ENCODE data around the gene FOXO4.

The FOXO4 gene

GRCh38 chrX:71098951-71099506 lies 3.4 kb downstream of the FOXO4 start:
- DNase-seq (ENCODE audit: low spot score): no peak

GRCh38 chrX:71099736-71100135 lies 4.1 kb downstream of the FOXO4 start:
- no peak for DNase-seq (ENCODE audit: low spot score)

- DNase-seq (ENCODE audit: low spot score): no peak
These were observed 5.2 kb downstream of the FOXO4 start for GRCh38 chrX:71100581-71101505.

GRCh38 chrX:71102292-71102691 lies 6.6 kb downstream of the FOXO4 start:
- no peak for DNase-seq (ENCODE audit: low spot score)

GRCh38 chrX:71103110-71103983 lies 7.7 kb downstream of the FOXO4 start:
- peak; percentile 68 for DNase-seq (ENCODE audit: low spot score)

- DNase-seq (ENCODE audit: low spot score): no peak
These were observed 10.0 kb downstream of the FOXO4 start for GRCh38 chrX:71105628-71106027.

GRCh38 chrX:71106427-71106826 lies 10.8 kb downstream of the FOXO4 start, which contains the start of gene CXorf65:
Gene CXorf65 (minus strand): TSS chrX:71106740. CDS start chrX:71106556, 184 bp downstream.
- no peak for DNase-seq (ENCODE audit: low spot score)

- no peak for DNase-seq (ENCODE audit: low spot score)
These were observed 11.6 kb downstream of the FOXO4 start for GRCh38 chrX:71107245-71107644.

GRCh38 chrX:71107762-71108360 lies 12.2 kb downstream of the FOXO4 start:
- no peak for DNase-seq (ENCODE audit: low spot score)

GRCh38 chrX:71109051-71109450 lies 13.4 kb downstream of the FOXO4 start:
- no peak for DNase-seq (ENCODE audit: low spot score)

- no peak for DNase-seq (ENCODE audit: low spot score)
These were observed 15.6 kb downstream of the FOXO4 start, which contains the start of gene IL2RG for GRCh38 chrX:71111141-71111843. Gene IL2RG (minus strand): TSS chrX:71111577. CDS start chrX:71111539, 38 bp downstream.

GRCh38 chrX:71111921-71112431 lies 16.3 kb downstream of the FOXO4 start:
- DNase-seq (ENCODE audit: low spot score): no peak

GRCh38 chrX:71117358-71117757 lies 21.7 kb downstream of the FOXO4 start:
- no peak for DNase-seq (ENCODE audit: low spot score)

GRCh38 chrX:71118032-71118984 lies 22.7 kb downstream of the FOXO4 start, which contains the start of gene MED12:
Gene MED12 (plus strand): TSS chrX:71118596. CDS start chrX:71118755, 159 bp downstream.
- peak; percentile 86 for DNase-seq (ENCODE audit: low spot score)

GRCh38 chrX:71118985-71119535 lies 23.4 kb downstream of the FOXO4 start:
- DNase-seq (ENCODE audit: low spot score): no peak

GRCh38 chrX:71128166-71128833 lies 32.6 kb downstream of the FOXO4 start:
- no peak for DNase-seq (ENCODE audit: low spot score)

- DNase-seq (ENCODE audit: low spot score): no peak
These were observed 33.5 kb downstream of the FOXO4 start for GRCh38 chrX:71128915-71129765.

- no peak for DNase-seq (ENCODE audit: low spot score)
These were observed 35.9 kb downstream of the FOXO4 start for GRCh38 chrX:71131510-71131909.

Measured in left forelimb (tissue), 1 donor.